SK-N-MC (cell line): ENCODE results near the gene SMOC1.

Experiments used
- DNase-seq: peaks from one replicate; pipeline ENCODE4 v3.0.0-alpha.2; 2011; ENCODE audit warnings: low read depth, low spot score
- H3K27ac ChIP-seq: fragments of 200-600 bp; sonication (generic); 2 replicates; pipeline ENCODE4 v1.5.1; 2016; ENCODE audit warnings: mixed run types
- H3K36me3 ChIP-seq: fragments of 200-600 bp; sonication (generic); 2 replicates; pipeline ENCODE4 v1.6.1; 2017; ENCODE audit warnings: antibody characterized with exemption, low read length, mixed read lengths; ENCODE audit not compliant: insufficient read depth
- H3K4me3 ChIP-seq: fragments of 200-600 bp; sonication (generic); 2 replicates; pipeline ENCODE4 v1.5.1; 2016
- H3K9ac ChIP-seq: fragments of 200-600 bp; sonication (generic); 2 replicates; pipeline ENCODE4 v1.8.0; 2017; ENCODE audit warnings: mixed run types, mixed read lengths; ENCODE audit not compliant: insufficient read length
- H3K9me3 ChIP-seq: fragments of 200-600 bp; sonication (generic); 2 replicates; pipeline ENCODE4 v1.6.1; 2017; ENCODE audit warnings: low read depth, mild to moderate bottlenecking, antibody characterized with exemption, low read length, moderate library complexity, mixed read lengths
- EZH2 ChIP-seq: fragments of 200-600 bp; sonication (generic); IDR thresholded peaks from one replicate; pipeline ENCODE4 v1.6.1; 2017; ENCODE audit warnings: antibody characterized with exemption
- FOXP2 ChIP-seq: optimal IDR thresholded peaks from 2 replicates; pipeline ENCODE3; 2011; ENCODE audit warnings: mild to moderate bottlenecking, moderate library complexity; ENCODE audit not compliant: insufficient read depth; ENCODE audit errors: extremely low read length, control extremely low read depth
- POLR2AphosphoS5 ChIP-seq: IDR thresholded peaks from 2 replicates; pipeline ENCODE4 v1.6.1; 2012; ENCODE audit warnings: mild to moderate bottlenecking, low read depth, low read length, borderline replicate concordance

The SMOC1 gene

DNA sequence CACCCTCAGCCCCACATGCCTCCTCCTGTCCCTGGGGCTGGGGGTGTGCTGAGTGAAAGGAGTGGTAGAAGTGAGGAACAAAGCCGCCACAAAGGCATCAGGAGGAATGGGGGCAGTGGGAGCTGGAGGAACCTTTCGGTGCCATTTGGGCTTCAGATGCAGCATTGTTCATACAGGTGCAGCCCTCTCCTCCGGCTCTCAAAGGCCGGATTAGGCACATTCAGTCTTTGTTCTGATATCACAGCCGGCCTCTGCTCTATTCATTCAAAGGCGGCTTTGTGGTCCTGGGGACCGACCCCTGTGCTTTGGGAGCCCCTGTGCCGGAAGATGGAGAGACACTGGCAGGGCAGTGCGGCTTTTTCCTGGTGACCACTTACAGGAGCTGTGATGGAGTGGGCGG, 53.2 kb downstream of the SMOC1 start:
- DNase-seq = no peak
- TF ChIP-seq EZH2 = no peak
- no peak for TF ChIP-seq POLR2AphosphoS5
- TF ChIP-seq FOXP2 = no peak
- no peak overlapping the region for H3K4me3 ChIP-seq

GRCh38 chr14:69933623-69934275, 54.5 kb downstream of the SMOC1 start:
- Histone ChIP-seq H3K27ac (no peak overlapping the region), H3K4me3 (no peak overlapping the region), H3K9ac (no peak overlapping the region), H3K36me3 (no peaks in the 10 kb centered on the region), H3K9me3 (no peaks in the 10 kb centered on the region)
- no peak for TF ChIP-seq EZH2
- TF ChIP-seq FOXP2 = no peak
- TF ChIP-seq POLR2AphosphoS5 = no peak
- no peak for DNase-seq

More for the DNA sequence above, 53.2 kb downstream of the SMOC1 start:
- Histone ChIP-seq H3K36me3 (no peaks in the 10 kb centered on the region), H3K9ac (no peak overlapping the region), H3K27ac (no peak overlapping the region), H3K9me3 (no peaks in the 10 kb centered on the region)

DNA sequence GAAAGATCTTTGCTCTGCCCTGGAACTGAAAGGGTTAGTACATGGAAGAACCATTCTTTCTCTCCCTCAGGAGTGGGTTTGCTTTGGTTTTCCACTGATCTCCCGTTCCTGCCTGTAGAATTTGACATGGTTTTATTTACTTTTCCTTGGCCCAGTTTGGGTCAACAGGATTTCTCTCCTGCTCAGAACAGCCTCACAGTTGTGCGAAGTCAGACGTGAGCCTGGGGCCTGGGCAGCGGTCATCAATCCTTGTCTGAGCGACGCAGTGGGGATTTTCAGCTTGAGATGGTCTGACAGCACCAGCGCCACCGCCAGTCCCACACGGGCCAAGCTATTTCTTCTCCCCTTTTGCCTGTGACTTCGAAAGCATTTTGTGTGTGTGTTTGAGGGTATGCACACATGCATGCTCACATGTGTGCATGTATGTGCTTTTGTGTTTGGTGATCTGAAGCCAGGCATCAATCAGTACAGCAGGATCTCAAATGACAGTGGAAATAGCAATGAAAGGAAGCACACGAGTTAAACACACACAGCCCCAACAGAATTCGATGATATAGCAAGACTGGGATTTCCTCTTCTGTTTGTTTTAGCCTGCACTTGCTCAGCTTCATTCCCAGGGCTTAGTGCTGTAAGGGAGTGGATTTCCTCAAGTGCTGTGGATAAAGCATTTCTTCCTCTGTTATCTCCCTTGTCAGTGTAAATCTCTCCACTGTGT, 58.3 kb downstream of the SMOC1 start:
- no peaks in the 10 kb centered on the region for H3K36me3 ChIP-seq
- DNase-seq = no peak
- H3K27ac ChIP-seq = no peak overlapping the region
- no peak overlapping the region for H3K4me3 ChIP-seq
- H3K9me3 ChIP-seq = no peaks in the 10 kb centered on the region
- no peak for TF ChIP-seq EZH2
- no peak for TF ChIP-seq FOXP2
- TF ChIP-seq POLR2AphosphoS5 = no peak
- H3K9ac ChIP-seq = no peak overlapping the region

GRCh38 chr14:69938751-69939150, 59.5 kb downstream of the SMOC1 start:
- no peak overlapping the region for H3K4me3 ChIP-seq
- H3K27ac ChIP-seq = no peak overlapping the region
- no peak for TF ChIP-seq FOXP2
- TF ChIP-seq POLR2AphosphoS5 = no peak
- TF ChIP-seq EZH2 = no peak
- no peaks in the 10 kb centered on the region for H3K36me3 ChIP-seq
- no peaks in the 10 kb centered on the region for H3K9me3 ChIP-seq
- DNase-seq = no peak
- H3K9ac ChIP-seq = no peak overlapping the region

DNA sequence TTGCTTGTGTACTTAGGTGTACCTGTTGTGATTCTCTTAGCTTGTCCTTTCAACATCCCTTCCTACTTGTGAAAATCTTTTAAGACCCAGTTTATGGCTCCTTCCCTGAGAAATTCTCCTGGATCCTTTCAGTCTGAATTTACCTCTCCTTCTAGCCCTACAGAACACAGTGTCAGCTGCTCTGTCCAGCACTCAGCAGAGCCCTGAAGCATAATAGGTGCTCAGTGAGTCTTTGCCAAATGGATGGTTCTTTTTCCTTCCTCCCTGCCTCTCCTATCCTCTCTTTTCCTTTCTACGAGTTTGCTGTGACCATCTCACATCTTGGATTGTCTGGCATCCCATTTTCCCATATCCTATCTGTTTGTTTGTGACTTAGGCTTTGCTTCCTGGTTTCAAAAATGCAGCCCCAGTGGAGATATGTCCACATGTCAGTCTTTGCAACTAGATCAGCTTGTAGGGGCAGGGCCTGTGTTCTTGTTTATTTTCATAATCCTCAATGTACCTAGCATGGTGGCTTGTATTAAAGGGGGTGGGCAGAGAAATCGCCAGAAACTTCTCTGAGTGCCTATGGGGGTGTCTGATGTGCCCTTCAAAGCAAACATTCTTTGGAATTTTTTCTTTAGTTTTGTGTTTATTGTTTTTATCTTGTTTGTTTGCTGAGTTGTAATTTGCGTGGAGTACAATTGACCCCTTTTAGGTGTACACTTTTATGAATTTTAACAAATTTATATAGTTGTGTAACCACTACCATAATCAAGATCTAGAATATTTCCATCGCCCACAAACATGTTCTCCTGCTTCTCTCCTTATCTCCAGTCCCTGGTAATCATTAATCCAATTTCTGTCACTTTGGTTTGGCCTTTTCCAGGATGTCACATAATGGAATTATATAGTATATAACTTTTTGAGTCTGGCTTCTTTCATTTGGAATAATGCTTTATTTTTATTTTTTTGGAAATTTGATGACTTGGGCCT, 62.8 kb downstream of the SMOC1 start:
- no peak for DNase-seq
- Histone ChIP-seq H3K36me3 (no peaks in the 10 kb centered on the region), H3K27ac (no peak overlapping the region), H3K4me3 (no peak overlapping the region), H3K9me3 (no peaks in the 10 kb centered on the region), H3K9ac (no peak overlapping the region)
- TF ChIP-seq POLR2AphosphoS5 = no peak
- TF ChIP-seq FOXP2 = no peak
- TF ChIP-seq EZH2 = no peak

DNA sequence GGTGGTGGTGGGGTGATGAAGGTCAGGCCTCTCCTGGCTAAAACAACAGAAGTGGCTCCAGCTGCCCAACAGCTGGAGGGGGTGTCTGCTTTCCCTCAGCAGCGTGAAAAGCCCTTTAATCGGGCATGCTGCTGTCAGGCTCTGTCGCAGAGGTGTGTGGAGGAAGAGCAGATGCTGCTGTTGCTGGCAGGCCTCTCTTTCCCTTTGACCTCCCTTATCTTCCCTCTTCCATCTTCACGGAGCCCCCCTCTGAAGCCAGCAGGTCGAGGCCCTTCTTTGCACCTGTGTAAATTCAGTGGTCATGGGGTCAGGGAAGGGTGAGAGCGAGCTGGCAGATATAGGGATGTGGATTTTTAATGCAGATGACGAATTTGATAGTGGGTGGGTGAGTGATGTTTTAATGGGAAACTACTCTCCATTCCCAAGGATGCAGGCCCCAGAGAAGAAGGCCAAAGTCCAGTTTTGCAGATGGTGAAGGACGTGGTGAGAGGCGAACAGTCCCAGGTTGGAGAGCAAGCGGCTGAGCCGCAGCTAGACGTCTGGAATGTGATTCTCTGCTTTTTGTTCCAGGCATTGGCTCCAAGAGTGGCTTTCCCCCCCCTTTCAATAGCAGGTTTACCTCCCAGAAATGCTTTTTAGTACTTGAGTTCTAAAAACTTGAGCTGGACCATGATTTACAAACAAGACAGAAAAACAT, 64.0 kb downstream of the SMOC1 start:
- H3K27ac ChIP-seq = no peak overlapping the region
- no peaks in the 10 kb centered on the region for H3K36me3 ChIP-seq
- H3K9ac ChIP-seq = no peak overlapping the region
- H3K9me3 ChIP-seq = no peaks in the 10 kb centered on the region
- no peak overlapping the region for H3K4me3 ChIP-seq
- TF ChIP-seq POLR2AphosphoS5 (no peak), FOXP2 (no peak), EZH2 (no peak)
- no peak for DNase-seq

DNA sequence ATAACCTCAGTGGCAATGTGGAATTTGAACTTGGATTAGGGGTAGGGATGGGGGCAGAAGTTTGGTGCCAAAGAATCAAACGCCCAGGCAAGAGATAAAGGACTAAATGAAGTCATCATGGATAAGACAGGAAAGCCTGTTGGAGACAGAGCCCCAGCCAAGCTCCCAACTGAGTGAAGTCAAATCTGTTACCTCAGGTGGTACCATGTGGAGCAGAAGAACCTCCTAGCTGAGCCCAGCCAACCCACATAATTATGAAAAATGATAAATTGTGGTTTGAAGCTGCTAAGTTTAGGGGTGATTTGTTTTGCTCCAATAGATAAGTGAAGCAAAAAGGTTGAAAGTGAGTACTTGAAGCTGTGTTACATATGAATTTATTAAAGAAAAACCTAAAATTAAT, 66.1 kb downstream of the SMOC1 start:
- no peak for DNase-seq
- Histone ChIP-seq H3K27ac (no peak overlapping the region), H3K36me3 (no peaks in the 10 kb centered on the region), H3K9me3 (no peaks in the 10 kb centered on the region), H3K4me3 (no peak overlapping the region), H3K9ac (no peak overlapping the region)
- no peak for TF ChIP-seq EZH2
- TF ChIP-seq POLR2AphosphoS5 = no peak
- TF ChIP-seq FOXP2 = no peak
